IMR-90 (cell line): ENCODE measurements around the gene SPPL2A. TPM values are rescaled to one million over a fixed set of nuclear protein-coding genes. Genes with fewer than 3 reads are reported as not detected.

Experiments
- microRNA-seq, 2 experiments: library from miRNA; stranded (forward) in 1 of 2; unstranded in 1 of 2; fragments of 10-50 nt in 1 of 2; fragments of <30 nt in 1 of 2; gene quantifications in 1 of 2; microRNA quantifications in 1 of 2; one replicate each; pipeline versions ENCODE3 to v1.1.0; 2013 to 2020; ENCODE audit not compliant: insufficient read depth in 1 of 2, insufficient read length in 1 of 2, unreplicated experiment in 1 of 2
- polyA plus RNA-seq, 3 experiments: library from polyadenylated mRNA; depleted of rRNA; stranded (reverse); fragments of >200 nt; gene quantifications; 2 replicates each; pipeline ENCODE4 v1.2.3, GENCODE V29; 2012; ENCODE audit warnings: low replicate concordance in 1 of 3
- small RNA-seq, 5 experiments: library from RNA; depleted of rRNA; stranded (forward); fragments of <200 nt; gene quantifications; one replicate each; pipeline ENCODE3, GENCODE V24; 2012
- total RNA-seq: library from RNA; depleted of rRNA; stranded (reverse); fragments of >200 nt; gene quantifications from 2 replicates; pipeline ENCODE4 v1.2.3, GENCODE V29; 2012; rRNA removed

Gene SPPL2A
- total and polyA plus RNA-seq, 2 of the 4 experiments (the other 2 are of a cell fraction) = 29.2 to 53.8 TPM

Small RNAs within 50 kb of the gene (microRNA-seq; reads per million reads assigned to microRNA genes)
- not detected for gene AC012100.1 (ENCODE audit: insufficient read depth, insufficient read length)
- not detected for gene RN7SL354P (ENCODE audit: insufficient read depth, insufficient read length)

Small RNAs within 50 kb of the gene (small RNA-seq; reads per million reads assigned to genes)
- gene AC012100.1 (0 reads per million in 5 experiments), gene RN7SL354P (0 reads per million in 5 experiments)

Other genes with a start within 250 kb of the SPPL2A start
- gene USP50, start 219.0 kb downstream of the SPPL2A start, total RNA-seq = not detected in 2 replicates
- gene USP50, start 219.0 kb downstream of the SPPL2A start, polyA plus RNA-seq (2012; rRNA removed) = not detected in 2 replicates
- gene TRPM7, start 78.9 kb downstream of the SPPL2A start, total RNA-seq = 27.8 and 49.4 TPM in 2 replicates
- 6.9 and 10.6 TPM in 2 replicates for gene TRPM7, start 78.9 kb downstream of the SPPL2A start, polyA plus RNA-seq (2012; rRNA removed)
- gene AP4E1, start 143.0 kb upstream of the SPPL2A start, total RNA-seq = 6.8 and 12.8 TPM in 2 replicates
- 2.1 and 3.1 TPM in 2 replicates for gene AP4E1, start 143.0 kb upstream of the SPPL2A start, polyA plus RNA-seq (2012; rRNA removed)